HFF-Myc (cell line): Measurements from ENCODE around the gene CST7.

ENCODE experiments used
- DNase-seq: peaks from one replicate; pipeline ENCODE4 v3.0.0-alpha.2; 2011; ENCODE audit warnings: low read depth; ENCODE audit errors: extremely low read depth
- H3K4me3 ChIP-seq: replicated peaks from 2 replicates; pipeline ENCODE4 v1.5.1; 2011; ENCODE audit warnings: low read depth, mild to moderate bottlenecking, control low read depth, low read length
- TF ChIP-seq, protein P1 (sequence below): IDR thresholded peaks from 2 replicates; pipeline ENCODE4 v1.5.1; 2012; ENCODE audit warnings: mild to moderate bottlenecking, low read depth, low read length, control low read depth; ENCODE audit errors: missing control alignments

CST7 gene

DNA sequence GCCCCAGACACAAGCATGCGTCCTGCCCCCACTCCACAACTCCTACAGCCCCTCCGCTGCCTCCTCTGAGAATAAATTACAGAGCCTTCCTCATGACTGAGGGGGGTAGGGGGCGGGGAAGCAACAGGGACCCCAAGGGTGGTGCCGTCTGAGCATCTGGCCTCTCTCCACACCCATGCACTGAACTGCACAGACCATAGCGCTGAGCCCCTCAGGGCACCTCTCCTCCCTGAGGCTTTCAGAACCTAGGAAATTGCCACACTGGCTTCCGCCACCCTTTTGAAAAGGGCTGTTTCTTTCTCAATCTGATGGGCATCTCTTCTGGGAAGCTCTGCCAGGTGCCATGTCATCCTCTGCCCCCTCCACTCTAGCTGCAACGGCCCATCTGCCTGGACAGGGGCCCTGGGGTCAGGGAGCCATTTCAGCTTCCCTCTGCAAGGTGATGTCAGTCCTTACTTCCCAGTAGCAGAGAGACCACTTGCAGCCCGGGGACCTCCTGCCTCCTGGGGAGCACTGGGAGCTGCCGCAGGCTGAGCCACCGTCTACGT, 2.5 kb downstream of the CST7 start:
- TF ChIP-seq, protein P1, sequence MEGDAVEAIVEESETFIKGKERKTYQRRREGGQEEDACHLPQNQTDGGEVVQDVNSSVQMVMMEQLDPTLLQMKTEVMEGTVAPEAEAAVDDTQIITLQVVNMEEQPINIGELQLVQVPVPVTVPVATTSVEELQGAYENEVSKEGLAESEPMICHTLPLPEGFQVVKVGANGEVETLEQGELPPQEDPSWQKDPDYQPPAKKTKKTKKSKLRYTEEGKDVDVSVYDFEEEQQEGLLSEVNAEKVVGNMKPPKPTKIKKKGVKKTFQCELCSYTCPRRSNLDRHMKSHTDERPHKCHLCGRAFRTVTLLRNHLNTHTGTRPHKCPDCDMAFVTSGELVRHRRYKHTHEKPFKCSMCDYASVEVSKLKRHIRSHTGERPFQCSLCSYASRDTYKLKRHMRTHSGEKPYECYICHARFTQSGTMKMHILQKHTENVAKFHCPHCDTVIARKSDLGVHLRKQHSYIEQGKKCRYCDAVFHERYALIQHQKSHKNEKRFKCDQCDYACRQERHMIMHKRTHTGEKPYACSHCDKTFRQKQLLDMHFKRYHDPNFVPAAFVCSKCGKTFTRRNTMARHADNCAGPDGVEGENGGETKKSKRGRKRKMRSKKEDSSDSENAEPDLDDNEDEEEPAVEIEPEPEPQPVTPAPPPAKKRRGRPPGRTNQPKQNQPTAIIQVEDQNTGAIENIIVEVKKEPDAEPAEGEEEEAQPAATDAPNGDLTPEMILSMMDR = no peak
- no peak for DNase-seq

GRCh38 chr20:24952376-24953208, 3.5 kb downstream of the CST7 start:
- TF ChIP-seq, protein P1 = no peak
- H3K4me3 ChIP-seq = no peak overlapping the region
- DNase-seq = no peak

More for the DNA sequence above, 2.5 kb downstream of the CST7 start:
- H3K4me3 ChIP-seq = no peak overlapping the region

DNA sequence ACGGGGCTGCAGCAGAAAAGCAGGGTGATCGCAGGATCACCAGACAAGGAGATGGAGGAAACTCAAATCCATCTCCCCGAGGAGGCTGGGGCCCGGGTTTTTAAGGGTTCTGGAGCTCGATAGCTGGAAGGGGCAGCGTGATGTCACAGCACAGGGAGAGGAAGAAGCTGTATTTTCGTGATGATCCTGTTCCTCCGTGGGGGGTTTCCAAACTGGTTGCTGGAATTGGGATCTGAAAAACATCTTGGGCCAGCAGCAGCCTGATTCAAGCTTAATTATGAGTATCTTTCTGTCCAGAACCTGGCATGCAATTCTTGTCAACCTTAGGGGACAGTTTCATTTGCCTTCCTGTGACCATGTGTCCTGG, 4.1 kb downstream of the CST7 start:
- DNase-seq = no peak
- no peak overlapping the region for H3K4me3 ChIP-seq
- TF ChIP-seq, protein P1 = no peak

DNA sequence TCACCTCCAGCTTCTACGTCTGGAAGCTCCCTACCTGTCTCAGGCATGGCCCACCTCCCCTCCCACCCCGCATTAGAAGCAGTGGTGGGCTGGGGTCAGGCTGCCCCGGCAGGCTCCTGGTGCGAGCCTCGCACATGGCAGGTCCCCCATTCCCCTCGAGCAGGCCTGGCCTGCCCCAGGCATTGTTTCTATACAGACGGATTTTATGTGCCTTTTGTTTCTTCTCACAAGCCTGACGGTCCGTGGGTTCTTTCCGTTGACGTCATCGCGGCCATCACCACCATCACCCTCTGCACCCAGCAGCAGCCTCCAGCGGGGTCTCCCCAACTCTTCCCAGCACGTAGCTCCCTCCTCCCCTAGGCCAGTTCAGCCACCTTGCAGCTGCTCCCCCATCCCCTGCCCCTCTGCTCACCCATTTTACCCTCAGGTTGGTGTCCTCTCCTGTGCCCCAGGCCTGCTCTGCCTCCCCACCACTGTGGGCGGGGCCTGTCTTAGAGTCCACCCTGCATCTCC, 4.6 kb downstream of the CST7 start:
- no peak overlapping the region for H3K4me3 ChIP-seq
- no peak for DNase-seq
- TF ChIP-seq, protein P1 = no peak

GRCh38 chr20:24954151-24954550, 5.1 kb downstream of the CST7 start:
- H3K4me3 ChIP-seq = no peak overlapping the region
- TF ChIP-seq, protein P1 = no peak
- no peak for DNase-seq

- TF ChIP-seq, protein P1 = no peak
- no peak for DNase-seq
- no peak overlapping the region for H3K4me3 ChIP-seq
Observed at GRCh38 chr20:24954566-24954965, 5.5 kb downstream of the CST7 start.
